Right kidney (tissue), 1 donor: ENCODE measurements around the gene TRAF3.

Experiments
- DNase-seq: peaks from one replicate; pipeline ENCODE4 v3.0.0-alpha.2; 2016

Gene TRAF3

GRCh38 chr14:102957222-102957621, 180.0 kb downstream of the TRAF3 start:
- DNase-seq, result no peak

GRCh38 chr14:102958461-102958860, 181.2 kb downstream of the TRAF3 start:
- no peak for DNase-seq
